T-cell (primary cell): ENCODE results near the gene TSPOAP1. TPM values are rescaled to one million over a fixed set of nuclear protein-coding genes. Genes with fewer than 3 reads are reported as not detected.

Experiments used
- ATAC-seq, 4 experiments: fragments of 200-7000 bp in 3 of 4; fragments of 150-1000 bp in 1 of 4; cut with Tn5 transposase; replicated peaks in 1 of 4; 1 replicate in 3 of 4; 2 replicates in 1 of 4; pipeline ENCODE4 v1.10.0; 2021; ENCODE audit warnings: moderate library complexity in 3 of 4, mild to moderate bottlenecking in 2 of 4, moderate number of reproducible peaks in 1 of 4
- CTCF ChIA-PET, 2 donors: fragments of 300-600 bp; sonication (Branson Sonifier 250); formaldehyde crosslinking; loops; one replicate each; lab custom pipeline; 2022; ENCODE audit warnings: antibody characterized with exemption in 2 of 2; lab: Charles Lee
- POLR2A ChIA-PET, 2 donors: fragments of 300-600 bp; sonication (Branson Sonifier 250); formaldehyde crosslinking; loops; one replicate each; lab custom pipeline; 2022; ENCODE audit warnings: antibody characterized with exemption in 2 of 2; lab: Charles Lee
- DNase-seq, 35 experiments: peaks; one replicate each; pipeline versions ENCODE4 v3.0.0 to v3.0.0-alpha.2; 2013 to 2023
- H3K27ac ChIP-seq: one replicate; pipeline ENCODE4 v1.5.1; 2013; ENCODE audit warnings: low read length
- H3K27me3 ChIP-seq, 2 experiments: replicated peaks in 1 of 2; 1 replicate in 1 of 2; 2 replicates in 1 of 2; pipeline versions ENCODE4 v1.6.1 to v1.7.0; 2013; ENCODE audit warnings: low read length in 1 of 2, mixed read lengths in 1 of 2; ENCODE audit not compliant: control insufficient read depth in 2 of 2, insufficient read depth in 2 of 2; ENCODE audit errors: extremely low read depth in 1 of 2
- H3K36me3 ChIP-seq, 2 donors: 1 replicate in 1 of 2; 2 replicates in 1 of 2; pipeline versions ENCODE4 v1.6.1 to v1.7.0; 2013; ENCODE audit warnings: low read length in 1 of 2; ENCODE audit not compliant: control insufficient read depth in 2 of 2, insufficient read depth in 1 of 2; ENCODE audit errors: extremely low read depth in 1 of 2
- H3K4me1 ChIP-seq, 2 experiments: 1 replicate in 1 of 2; 2 replicates in 1 of 2; pipeline versions ENCODE4 v1.6.1 to v1.7.0; 2013; ENCODE audit warnings: low read length in 2 of 2, mixed read lengths in 1 of 2; ENCODE audit not compliant: insufficient read depth in 2 of 2, control insufficient read depth in 1 of 2; ENCODE audit errors: extremely low read depth in 1 of 2
- H3K4me3 ChIP-seq, 2 donors: 1 replicate in 1 of 2; 2 replicates in 1 of 2; pipeline versions ENCODE4 v1.5.1 to v1.7.0; 2013; ENCODE audit warnings: mild to moderate bottlenecking in 2 of 2, low read length in 1 of 2, moderate library complexity in 1 of 2; ENCODE audit not compliant: control insufficient read depth in 1 of 2; ENCODE audit errors: extremely low read depth in 1 of 2
- H3K9me3 ChIP-seq: 2 replicates; pipeline ENCODE4 v1.7.0; 2013
- H3K27ac Mint-ChIP-seq, 2 donors: one replicate each; pipeline ENCODE4 v1.8.0; 2020 to 2021; ENCODE audit warnings: mild to moderate bottlenecking in 2 of 2, mixed read lengths in 2 of 2
- H3K27me3 Mint-ChIP-seq, 2 donors: one replicate each; pipeline ENCODE4 v1.8.0; 2021 to 2022; ENCODE audit warnings: mixed read lengths in 2 of 2
- H3K36me3 Mint-ChIP-seq: one replicate; pipeline ENCODE4 v1.8.0; 2021; ENCODE audit warnings: mixed read lengths
- H3K4me1 Mint-ChIP-seq, 3 donors: one replicate each; pipeline ENCODE4 v1.8.0; 2020 to 2022; ENCODE audit warnings: mixed read lengths in 3 of 3, mild to moderate bottlenecking in 1 of 3
- H3K4me3 Mint-ChIP-seq, 3 donors: one replicate each; pipeline ENCODE4 v1.8.0; 2020 to 2022; ENCODE audit warnings: mild to moderate bottlenecking in 3 of 3, mixed read lengths in 3 of 3, moderate library complexity in 3 of 3
- H3K9me3 Mint-ChIP-seq, 3 donors: one replicate each; pipeline ENCODE4 v1.8.0; 2020 to 2022; ENCODE audit warnings: mixed read lengths in 3 of 3
- WGBS: methylation state at CpG from one replicate; pipeline ENCODE4 v1.1.5; 2013; ENCODE audit warnings: missing lambda C conversion rate; ENCODE audit not compliant: insufficient coverage; 5-methylcytosine and 5-hydroxymethylcytosine counted together
- total RNA-seq, 35 experiments: library from RNA in 6 of 35; stranded (reverse) in 6 of 35; fragments of 120-200 nt in 1 of 35; gene quantifications; one replicate each; pipeline versions ENCODE4 v1.2.1 to v1.2.4 and lab custom pipeline; 2013 to 2026

Gene TSPOAP1
- total RNA-seq, 5 donors from 2014 or later (not counting 1 experiment from before 2014, with no cell fraction given), result 15.6 to 62.7 (median 19.9) TPM

GRCh38 chr17:58277107-58277801, 51.3 kb downstream of the TSPOAP1 start:
- DNase-seq (peak in 2 of 35 experiments; percentile 4 to 52), ATAC-seq (no peak)
- H3K36me3 ChIP-seq, result no peaks in the 10 kb centered on the region
- no peak overlapping the region for H3K4me3 ChIP-seq
- H3K27me3 ChIP-seq, result peaks cover 0 to 58% of the 10 kb centered on the region in 2 experiments
- WGBS, result 100% methylated on average over 1 of the region's 5 CpGs
- Mint-ChIP-seq H3K9me3 (no peaks in the 10 kb centered on the region), H3K4me1 (peaks cover 0 to 5% (median 4%) of the 10 kb centered on the region in 3 donors), H3K36me3 (no peaks in the 10 kb centered on the region), H3K4me3 (no peak overlapping the region), H3K27ac (no peak overlapping the region), H3K27me3 (peaks cover 9 to 30% of the 10 kb centered on the region in 2 donors)
- H3K4me1 ChIP-seq, result peaks cover 0 to 7% of the 10 kb centered on the region in 2 experiments
- ChIA-PET POLR2A (no interaction called here), CTCF (no interaction called here)
- H3K9me3 ChIP-seq, result no peaks in the 10 kb centered on the region
- H3K27ac ChIP-seq, result no peak overlapping the region

- Mint-ChIP-seq H3K9me3 (no peaks in the 10 kb centered on the region), H3K27me3 (peaks cover 9 to 27% of the 10 kb centered on the region in 2 donors), H3K36me3 (no peaks in the 10 kb centered on the region), H3K4me3 (no peak overlapping the region), H3K4me1 (peaks cover 0 to 5% (median 4%) of the 10 kb centered on the region in 3 donors), H3K27ac (no peak overlapping the region)
- ATAC-seq (no peak), DNase-seq (no peak)
- Histone ChIP-seq H3K4me3 (no peak overlapping the region), H3K27ac (no peak overlapping the region), H3K4me1 (peaks cover 0 to 7% of the 10 kb centered on the region in 2 experiments), H3K9me3 (no peaks in the 10 kb centered on the region), H3K36me3 (no peaks in the 10 kb centered on the region), H3K27me3 (peaks cover 0 to 63% of the 10 kb centered on the region in 2 experiments)
- POLR2A ChIA-PET, result no interaction called here
- WGBS, result 70% methylated on average over 2 of the region's 2 CpGs
- CTCF ChIA-PET, result interaction anchor here (0.5 to 1.6 kb wide), 2 partner anchors 141 to 383 kb away, joined by 3 to 4 read pairs; partner anchors contain the start of gene RNF43 (in 1 of the 2)
These were observed 52.2 kb downstream of the TSPOAP1 start for GRCh38 chr17:58276423-58276822.

GRCh38 chr17:58275417-58275816, 53.2 kb downstream of the TSPOAP1 start:
- Mint-ChIP-seq H3K4me1 (peaks cover 0 to 5% (median 4%) of the 10 kb centered on the region in 3 donors), H3K36me3 (no peaks in the 10 kb centered on the region), H3K4me3 (no peak overlapping the region), H3K27me3 (peaks cover 9 to 22% of the 10 kb centered on the region in 2 donors), H3K9me3 (no peaks in the 10 kb centered on the region), H3K27ac (no peak overlapping the region)
- ChIA-PET CTCF (interaction anchor here in 1 of 2 donors (1.6 kb wide), 1 partner anchor 142 kb away, joined by 4 read pairs; the partner anchor contains the start of gene RNF43), POLR2A (interaction anchor here in 1 of 2 donors (0.6 kb wide), 1 partner anchor 11 kb away, joined by 13 read pairs; no protein-coding TSS in a partner anchor)
- Histone ChIP-seq H3K4me1 (peaks cover 0 to 7% of the 10 kb centered on the region in 2 experiments), H3K4me3 (no peak overlapping the region), H3K27me3 (peaks cover 0 to 60% of the 10 kb centered on the region in 2 experiments), H3K9me3 (no peaks in the 10 kb centered on the region), H3K36me3 (no peaks in the 10 kb centered on the region), H3K27ac (no peak overlapping the region)
- no peak for ATAC-seq
- 87% methylated on average over 4 of the region's 10 CpGs for WGBS
- DNase-seq, result no peak

GRCh38 chr17:58273453-58274104, 55.0 kb downstream of the TSPOAP1 start:
- no peaks in the 10 kb centered on the region for H3K9me3 ChIP-seq
- H3K4me1 Mint-ChIP-seq, result no peaks in the 10 kb centered on the region
- H3K4me3 Mint-ChIP-seq, result no peak overlapping the region
- no peaks in the 10 kb centered on the region for H3K36me3 Mint-ChIP-seq
- peaks cover 3 to 9% of the 10 kb centered on the region in 2 donors for H3K27me3 Mint-ChIP-seq
- DNase-seq (no peak), ATAC-seq (no peak)
- CTCF ChIA-PET, result no interaction called here
- H3K27me3 ChIP-seq, result peaks cover 0 to 50% of the 10 kb centered on the region in 2 experiments
- H3K36me3 ChIP-seq, result no peaks in the 10 kb centered on the region
- no peaks in the 10 kb centered on the region for H3K4me1 ChIP-seq
- no peaks in the 10 kb centered on the region for H3K9me3 Mint-ChIP-seq
- POLR2A ChIA-PET, result no interaction called here
- no peak overlapping the region for H3K4me3 ChIP-seq
- WGBS, result 48% methylated on average over 10 of the region's 15 CpGs
- H3K27ac Mint-ChIP-seq, result no peak overlapping the region
- H3K27ac ChIP-seq, result no peak overlapping the region

- Mint-ChIP-seq H3K36me3 (no peaks in the 10 kb centered on the region), H3K4me1 (no peaks in the 10 kb centered on the region), H3K9me3 (no peaks in the 10 kb centered on the region), H3K27ac (no peak overlapping the region), H3K4me3 (no peak overlapping the region), H3K27me3 (peaks cover 0 to 4% of the 10 kb centered on the region in 2 donors)
- Histone ChIP-seq H3K27me3 (peaks cover 0 to 47% of the 10 kb centered on the region in 2 experiments), H3K36me3 (no peaks in the 10 kb centered on the region), H3K27ac (no peak overlapping the region), H3K4me1 (no peaks in the 10 kb centered on the region), H3K9me3 (no peaks in the 10 kb centered on the region), H3K4me3 (no peak overlapping the region)
- 95% methylated on average over 10 of the region's 12 CpGs for WGBS
- ChIA-PET CTCF (no interaction called here), POLR2A (no interaction called here)
- DNase-seq (no peak), ATAC-seq (no peak)
These were observed 56.0 kb downstream of the TSPOAP1 start for GRCh38 chr17:58272367-58273280.
